Stomach (tissue), 4 donors: Measurements from ENCODE around the gene SAMD5.

Experiments used
- CTCF ChIP-seq, 7 experiments: fragments of 450-650 bp in 4 of 7; fragments of 200-600 bp in 3 of 7; sonication (generic) in 3 of 7; IDR thresholded peaks; one replicate each; pipeline ENCODE4 v1.5.1; 2016 to 2019; ENCODE audit warnings: antibody characterized with exemption in 7 of 7, control low read depth in 2 of 7, mild to moderate bottlenecking in 1 of 7
- POLR2A ChIP-seq, 4 donors: fragments of 450-650 bp; IDR thresholded peaks; one replicate each; pipeline ENCODE4 v1.6.1; 2016; ENCODE audit warnings: antibody characterized with exemption in 4 of 4, control low read depth in 2 of 4, mild to moderate bottlenecking in 1 of 4, moderate library complexity in 1 of 4
- POLR2AphosphoS5 ChIP-seq, 3 donors: sonication (generic); formaldehyde crosslinking; IDR thresholded peaks; one replicate each; pipeline ENCODE4 v1.6.1; 2016; ENCODE audit warnings: antibody characterized with exemption in 3 of 3

GRCh38 chr6:147549531-147549930, 41.0 kb downstream of the SAMD5 start:
- TF ChIP-seq CTCF (IDR thresholded peaks at IDR 0.05), result no peak
- no peak for TF ChIP-seq POLR2AphosphoS5 (IDR thresholded peaks at IDR 0.05)
- TF ChIP-seq POLR2A (IDR thresholded peaks at IDR 0.05), result no peak
